Neural crest cell (in vitro differentiated cells): ENCODE results near the gene TENM3. TPM values are rescaled to one million over a fixed set of nuclear protein-coding genes. Genes with fewer than 3 reads are reported as not detected.

Experiments
- DNase-seq: peaks from one replicate; pipeline ENCODE4 v3.0.0; 2021; ENCODE audit warnings: low read depth, mixed read lengths, low spot score
- H3K27ac Mint-ChIP-seq: one replicate; pipeline ENCODE4 v1.8.0; 2021; ENCODE audit warnings: mild to moderate bottlenecking, mixed read lengths; ENCODE audit not compliant: unreplicated experiment
- H3K27me3 Mint-ChIP-seq: 2 replicates; pipeline ENCODE4 v1.8.0; 2021; ENCODE audit warnings: low read depth, mild to moderate bottlenecking, mixed read lengths
- H3K36me3 Mint-ChIP-seq: 2 replicates; pipeline ENCODE4 v1.8.0; 2021; ENCODE audit warnings: low read depth, mild to moderate bottlenecking, mixed read lengths
- H3K4me1 Mint-ChIP-seq: 2 replicates; pipeline ENCODE4 v1.8.0; 2021; ENCODE audit warnings: mixed read lengths
- H3K4me3 Mint-ChIP-seq: one replicate; pipeline ENCODE4 v1.8.0; 2021; ENCODE audit warnings: mild to moderate bottlenecking, mixed read lengths
- H3K9me3 Mint-ChIP-seq: 2 replicates; pipeline ENCODE4 v1.8.0; 2021; ENCODE audit warnings: mixed read lengths
- CTCF ChIP-seq: fragments of 200-600 bp; sonication (generic); conservative IDR thresholded peaks from 2 replicates; pipeline ENCODE4 v1.5.0; 2021; ENCODE audit warnings: antibody characterized with exemption, mild to moderate bottlenecking
- total RNA-seq: library from RNA; stranded (reverse); gene quantifications from 2 replicates; pipeline ENCODE4 v1.2.1, GENCODE V29; 2021

Gene TENM3
- total RNA-seq, 1 donor from 2014 or later, result 43.9 TPM

GRCh38 chr4:182510836-182511235, 267.6 kb downstream of the TENM3 start:
- H3K4me3 Mint-ChIP-seq, result no peak overlapping the region
- peaks cover 6% of the 10 kb centered on the region for H3K4me1 Mint-ChIP-seq
- TF ChIP-seq CTCF, result no peak
- peaks cover 2% of the 10 kb centered on the region for H3K9me3 Mint-ChIP-seq
- no peak for DNase-seq
- H3K27me3 Mint-ChIP-seq, result no peaks in the 10 kb centered on the region
- H3K27ac Mint-ChIP-seq, result no peak overlapping the region
- H3K36me3 Mint-ChIP-seq, result no peaks in the 10 kb centered on the region

GRCh38 chr4:182513587-182514291, 270.5 kb downstream of the TENM3 start:
- peaks cover 3% of the 10 kb centered on the region for H3K4me1 Mint-ChIP-seq
- no peak overlapping the region for H3K27ac Mint-ChIP-seq
- peaks cover 3% of the 10 kb centered on the region for H3K9me3 Mint-ChIP-seq
- DNase-seq, result no peak
- H3K27me3 Mint-ChIP-seq, result no peaks in the 10 kb centered on the region
- H3K4me3 Mint-ChIP-seq, result no peak overlapping the region
- no peak for TF ChIP-seq CTCF
- peaks cover 3% of the 10 kb centered on the region for H3K36me3 Mint-ChIP-seq

GRCh38 chr4:182518421-182518820, 275.2 kb downstream of the TENM3 start:
- no peak for DNase-seq
- peaks cover 3% of the 10 kb centered on the region for H3K9me3 Mint-ChIP-seq
- no peaks in the 10 kb centered on the region for H3K27me3 Mint-ChIP-seq
- H3K4me3 Mint-ChIP-seq, result no peak overlapping the region
- TF ChIP-seq CTCF, result no peak
- peaks cover 6% of the 10 kb centered on the region for H3K36me3 Mint-ChIP-seq
- no peak overlapping the region for H3K27ac Mint-ChIP-seq
- no peaks in the 10 kb centered on the region for H3K4me1 Mint-ChIP-seq

- no peaks in the 10 kb centered on the region for H3K27me3 Mint-ChIP-seq
- peaks cover 3% of the 10 kb centered on the region for H3K9me3 Mint-ChIP-seq
- no peaks in the 10 kb centered on the region for H3K4me1 Mint-ChIP-seq
- H3K36me3 Mint-ChIP-seq, result peaks cover 6% of the 10 kb centered on the region
- TF ChIP-seq CTCF, result no peak
- no peak overlapping the region for H3K27ac Mint-ChIP-seq
- H3K4me3 Mint-ChIP-seq, result no peak overlapping the region
- DNase-seq, result no peak
Measured at GRCh38 chr4:182519528-182519927, 276.3 kb downstream of the TENM3 start.

GRCh38 chr4:182521011-182521410, 277.8 kb downstream of the TENM3 start:
- Mint-ChIP-seq H3K4me3 (no peak overlapping the region), H3K36me3 (peaks cover 8% of the 10 kb centered on the region), H3K9me3 (no peaks in the 10 kb centered on the region), H3K27me3 (no peaks in the 10 kb centered on the region), H3K27ac (no peak overlapping the region), H3K4me1 (peaks cover 5% of the 10 kb centered on the region)
- no peak for DNase-seq
- no peak for TF ChIP-seq CTCF
